Posterior cingulate gyrus (tissue), 11 donors: ENCODE data around the gene BRPF1.

Experiments used
- DNase-seq, 10 donors: peaks; one replicate each; pipeline versions ENCODE4 v3.0.0 to v3.0.0-alpha.2; 2020 to 2021; ENCODE audit warnings: mixed read lengths in 3 of 10
- intact Hi-C: fragments of 100-400 bp; cut with DNase I; formaldehyde crosslinking; loops from one replicate; pipeline ENCODE4 v1.15.1; 2023

The BRPF1 gene

GRCh38 chr3:9731206-9732079 is at the start of gene BRPF1:
Gene BRPF1, plus strand, starts transcription at chr3:9731735. Its CDS starts 2,406 bp downstream, at chr3:9734141.
- DNase-seq = peak; percentile 97 to 100 (median 99)
- intact Hi-C loops = loop anchor here (5.0 kb wide), 1 partner anchor 84 kb away; the partner anchor contains the start of gene MTMR14

GRCh38 chr3:9682096-9682495 is 49.4 kb upstream of the BRPF1 start:
- intact Hi-C loops = no loop called here
- DNase-seq = peak in 2 of 10 donors; percentile 29 to 73

GRCh38 chr3:9683426-9683825 is 48.1 kb upstream of the BRPF1 start:
- intact Hi-C loops = no loop called here
- no peak for DNase-seq

GRCh38 chr3:9685216-9686049 is 46.1 kb upstream of the BRPF1 start:
- intact Hi-C loops = no loop called here
- peak in 1 of 10 donors; percentile 70 for DNase-seq

GRCh38 chr3:9686050-9686550 is 45.4 kb upstream of the BRPF1 start:
- intact Hi-C loops = no loop called here
- no peak for DNase-seq

- intact Hi-C loops = no loop called here
- peak in 1 of 10 donors; percentile 21 for DNase-seq
These were observed 44.8 kb upstream of the BRPF1 start for GRCh38 chr3:9686703-9687102.

GRCh38 chr3:9687514-9687913 is 44.0 kb upstream of the BRPF1 start:
- intact Hi-C loops = no loop called here
- peak in 1 of 10 donors; percentile 77 for DNase-seq

- intact Hi-C loops = no loop called here
- peak in 2 of 10 donors; percentile 52 to 77 for DNase-seq
These were observed 42.6 kb upstream of the BRPF1 start for GRCh38 chr3:9688961-9689360.

- intact Hi-C loops = no loop called here
- peak in 2 of 10 donors; percentile 22 to 54 for DNase-seq
These were observed 41.8 kb upstream of the BRPF1 start for GRCh38 chr3:9689757-9690156.

- DNase-seq = peak in 2 of 10 donors; percentile 75 to 82
- intact Hi-C loops = no loop called here
These were observed 40.8 kb upstream of the BRPF1 start for GRCh38 chr3:9690451-9691450.

GRCh38 chr3:9691636-9692035 is 39.9 kb upstream of the BRPF1 start:
- intact Hi-C loops = no loop called here
- DNase-seq = peak in 2 of 10 donors; percentile 22 to 63

- peak in 2 of 10 donors; percentile 8 to 47 for DNase-seq
- intact Hi-C loops = no loop called here
These were observed 39.1 kb upstream of the BRPF1 start for GRCh38 chr3:9692416-9692815.

- peak in 1 of 10 donors; percentile 63 for DNase-seq
- intact Hi-C loops = no loop called here
These were observed 36.2 kb upstream of the BRPF1 start for GRCh38 chr3:9695345-9695744.

GRCh38 chr3:9695746-9696145 is 35.8 kb upstream of the BRPF1 start:
- peak in 2 of 10 donors; percentile 28 to 42 for DNase-seq
- intact Hi-C loops = no loop called here

- peak in 3 of 10 donors; percentile 27 to 84 (median 74) for DNase-seq
- intact Hi-C loops = no loop called here
These were observed 34.9 kb upstream of the BRPF1 start for GRCh38 chr3:9696480-9697220.

- intact Hi-C loops = no loop called here
- DNase-seq = peak in 2 of 10 donors; percentile 27 to 59
These were observed 33.6 kb upstream of the BRPF1 start for GRCh38 chr3:9697892-9698291.

GRCh38 chr3:9698293-9698692 is 33.2 kb upstream of the BRPF1 start:
- DNase-seq = peak in 2 of 10 donors; percentile 14 to 55
- intact Hi-C loops = no loop called here

- intact Hi-C loops = no loop called here
- peak in 1 of 10 donors; percentile 12 for DNase-seq
These were observed 31.0 kb upstream of the BRPF1 start for GRCh38 chr3:9700536-9700935.

- intact Hi-C loops = no loop called here
- peak in 1 of 10 donors; percentile 43 for DNase-seq
These were observed 30.5 kb upstream of the BRPF1 start for GRCh38 chr3:9701006-9701405.
